H1 (cell line): ENCODE results near the gene STK32C. TPM values are rescaled to one million over a fixed set of nuclear protein-coding genes. Genes with fewer than 3 reads are reported as not detected.

Experiments used
- CTCF ChIA-PET: fragments of 300-600 bp; sonication (Branson Sonifier 250); formaldehyde crosslinking; loops from one replicate; lab custom pipeline; 2021; ENCODE audit not compliant: partially characterized antibody; lab: Charles Lee
- POLR2A ChIA-PET: fragments of 300-600 bp; sonication (Branson Sonifier 250); formaldehyde crosslinking; loops from one replicate; lab custom pipeline; 2021; ENCODE audit warnings: inconsistent platforms; ENCODE audit not compliant: partially characterized antibody; lab: Charles Lee
- DNase-seq, 2 experiments: peaks; one replicate each; pipeline versions ENCODE4 v3.0.0 to v3.0.0-alpha.2; 2010 to 2022; ENCODE audit warnings: low spot score in 2 of 2, low read depth in 1 of 2, mixed read lengths in 1 of 2
- FAIRE-seq: peaks from 2 replicates; lab custom pipeline; 2011; peaks lifted over from hg19 to GRCh38; lab: Jason Lieb, UNC
- H2AFZ ChIP-seq: 2 replicates; pipeline ENCODE4 v1.8.1; 2012; ENCODE audit warnings: low read length, inconsistent platforms
- H2AK5ac ChIP-seq: 2 replicates; pipeline ENCODE4 v1.6.1; 2013; ENCODE audit warnings: low read depth, low read length
- H2BK120ac ChIP-seq: replicated peaks from 2 replicates; pipeline ENCODE3; 2013; ENCODE audit warnings: low read depth, low read length, inconsistent platforms
- H2BK12ac ChIP-seq: 2 replicates; pipeline ENCODE4 v1.6.1; 2013; ENCODE audit warnings: low read depth, low read length
- H2BK15ac ChIP-seq: 2 replicates; pipeline ENCODE4 v1.6.1; 2013; ENCODE audit warnings: low read length
- H2BK20ac ChIP-seq: 2 replicates; pipeline ENCODE4 v1.6.1; 2013; ENCODE audit warnings: low read length
- H2BK5ac ChIP-seq: 2 replicates; pipeline ENCODE4 v1.6.1; 2013; ENCODE audit warnings: low read depth, low read length
- H3K14ac ChIP-seq: 2 replicates; pipeline ENCODE4 v1.6.1; 2013; ENCODE audit warnings: inconsistent platforms; ENCODE audit not compliant: insufficient read length
- H3K18ac ChIP-seq: 2 replicates; pipeline ENCODE4 v1.6.1; 2013; ENCODE audit warnings: low read length; ENCODE audit errors: extremely low read depth
- H3K23ac ChIP-seq: 2 replicates; pipeline ENCODE4 v1.6.1; 2013; ENCODE audit warnings: inconsistent platforms; ENCODE audit not compliant: insufficient read length
- H3K23me2 ChIP-seq: 2 replicates; pipeline ENCODE4 v1.6.1; 2013; ENCODE audit warnings: low read depth, low read length
- H3K27ac ChIP-seq: 2 replicates; pipeline ENCODE4 v1.6.1; 2011; ENCODE audit warnings: low read depth, low read length, inconsistent platforms
- H3K27me3 ChIP-seq, 4 experiments: replicated peaks in 1 of 4; 1 replicate in 1 of 4; 2 replicates in 3 of 4; pipeline versions ENCODE4 v1.6.1 to v1.8.1; 2011 to 2013; ENCODE audit warnings: low read length in 3 of 4, mild to moderate bottlenecking in 3 of 4, inconsistent platforms in 2 of 4, mixed read lengths in 2 of 4, moderate library complexity in 1 of 4; ENCODE audit not compliant: control insufficient read depth in 3 of 4, insufficient read depth in 3 of 4; ENCODE audit errors: extremely low read depth in 1 of 4
- H3K36me3 ChIP-seq, 4 experiments: 2 replicates each; pipeline versions ENCODE4 v1.6.1 to v1.8.1; 2011 to 2013; ENCODE audit warnings: mild to moderate bottlenecking in 4 of 4, low read length in 3 of 4, moderate library complexity in 2 of 4, control low read depth in 1 of 4, inconsistent platforms in 1 of 4; ENCODE audit not compliant: insufficient read depth in 4 of 4, control insufficient read depth in 2 of 4
- H3K4ac ChIP-seq: replicated peaks from 2 replicates; pipeline ENCODE3; 2013; ENCODE audit warnings: low read length, low read depth, mixed read lengths, inconsistent platforms; ENCODE audit not compliant: insufficient read length
- H3K4me1 ChIP-seq, 4 experiments: replicated peaks in 1 of 4; 1 replicate in 1 of 4; 2 replicates in 3 of 4; pipeline versions ENCODE4 v1.6.1 to v1.8.1; 2011 to 2013; ENCODE audit warnings: low read length in 3 of 4, inconsistent platforms in 2 of 4, mixed read lengths in 1 of 4; ENCODE audit not compliant: insufficient read depth in 4 of 4, control insufficient read depth in 3 of 4
- H3K4me2 ChIP-seq, 2 experiments: 2 replicates each; pipeline versions ENCODE4 v1.6.1 to v1.8.1; 2011 to 2013; ENCODE audit warnings: low read depth in 2 of 2, low read length in 2 of 2, control low read depth in 1 of 2, inconsistent platforms in 1 of 2, mild to moderate bottlenecking in 1 of 2; ENCODE audit not compliant: insufficient read depth in 1 of 2
- H3K4me3 ChIP-seq, 4 experiments: fragments of 200-600, 300-600 bp in 1 of 4; sonication (generic), shearing (Covaris generic), sonication (Bioruptor Twin) in 1 of 4; 2 replicates each; pipeline versions ENCODE4 v1.5.1 to v1.8.1; 2011 to 2016; ENCODE audit warnings: low read length in 4 of 4, low read depth in 3 of 4, control low read depth in 2 of 4, inconsistent platforms in 2 of 4, mild to moderate bottlenecking in 2 of 4, mixed read lengths in 1 of 4, moderate library complexity in 1 of 4; ENCODE audit not compliant: insufficient read depth in 2 of 4; ENCODE audit errors: extremely low read depth in 1 of 4
- H3K56ac ChIP-seq: replicated peaks from 2 replicates; pipeline ENCODE3; 2013; ENCODE audit warnings: low read depth, mild to moderate bottlenecking, mixed read lengths, low read length, inconsistent platforms; ENCODE audit not compliant: insufficient read length
- H3K79me1 ChIP-seq: 2 replicates; pipeline ENCODE4 v1.6.1; 2013; ENCODE audit warnings: low read depth, low read length, control low read depth
- H3K79me2 ChIP-seq, 2 experiments: 2 replicates each; pipeline versions ENCODE4 v1.6.1 to v1.8.1; 2012 to 2013; ENCODE audit warnings: low read length in 2 of 2, mild to moderate bottlenecking in 2 of 2, inconsistent platforms in 1 of 2; ENCODE audit not compliant: insufficient read depth in 2 of 2, control insufficient read depth in 1 of 2
- H3K9ac ChIP-seq, 4 experiments: replicated peaks in 1 of 4; 1 replicate in 1 of 4; 2 replicates in 3 of 4; pipeline versions ENCODE4 v1.6.1 to v1.8.1; 2011 to 2013; ENCODE audit warnings: low read depth in 3 of 4, low read length in 3 of 4, control low read depth in 2 of 4, mild to moderate bottlenecking in 2 of 4, moderate library complexity in 2 of 4, inconsistent platforms in 1 of 4; ENCODE audit errors: extremely low read depth in 1 of 4
- H3K9me3 ChIP-seq, 2 experiments: 2 replicates each; pipeline versions ENCODE4 v1.6.1 to v1.8.1; 2012 to 2013; ENCODE audit warnings: mild to moderate bottlenecking in 2 of 2, moderate library complexity in 2 of 2, control low read depth in 1 of 2, inconsistent platforms in 1 of 2, low read depth in 1 of 2, low read length in 1 of 2, mixed read lengths in 1 of 2; ENCODE audit not compliant: insufficient read depth in 2 of 2
- H4K20me1 ChIP-seq, 2 experiments: replicated peaks in 1 of 2; 2 replicates each; pipeline versions ENCODE3 to v1.8.1; 2011 to 2013; ENCODE audit warnings: inconsistent platforms in 2 of 2, low read length in 2 of 2, mild to moderate bottlenecking in 1 of 2; ENCODE audit not compliant: insufficient read depth in 2 of 2, control insufficient read depth in 1 of 2
- H4K5ac ChIP-seq: 2 replicates; pipeline ENCODE4 v1.6.1; 2013; ENCODE audit warnings: low read length, low read depth, mixed read lengths, inconsistent platforms; ENCODE audit not compliant: insufficient read length
- H4K8ac ChIP-seq: 2 replicates; pipeline ENCODE4 v1.8.0; 2013; ENCODE audit warnings: mild to moderate bottlenecking, moderate library complexity, low read length, inconsistent platforms; ENCODE audit not compliant: insufficient read depth; ENCODE audit errors: extremely low read depth
- H4K91ac ChIP-seq: replicated peaks from 2 replicates; pipeline ENCODE3; 2013; ENCODE audit warnings: low read length, mixed read lengths, inconsistent platforms; ENCODE audit not compliant: insufficient read length
- ATF3 ChIP-seq: IDR thresholded peaks from 2 replicates; pipeline ENCODE4 v1.6.1; 2011; ENCODE audit warnings: low read depth, mild to moderate bottlenecking, low read length; ENCODE audit not compliant: insufficient read depth
- BCL11A ChIP-seq, 2 experiments: IDR thresholded peaks; one replicate each; pipeline ENCODE4 v1.6.1; 2011; ENCODE audit warnings: low read depth in 2 of 2, low read length in 2 of 2, mild to moderate bottlenecking in 2 of 2
- BRCA1 ChIP-seq: IDR thresholded peaks from 2 replicates; pipeline ENCODE4 v1.6.1; 2012; ENCODE audit warnings: low read depth, low read length, improper control_type of control experiment
- KDM1A ChIP-seq: fragments of 200-600, 300-600 bp; sonication (generic); IDR thresholded peaks from 2 replicates; pipeline ENCODE4 v1.7.1; 2016; ENCODE audit warnings: mild to moderate bottlenecking, low read length, borderline replicate concordance
- NANOG ChIP-seq: IDR thresholded peaks from 2 replicates; pipeline ENCODE4 v1.6.1; 2011; ENCODE audit warnings: low read length, low read depth, mild to moderate bottlenecking, inconsistent platforms; ENCODE audit not compliant: insufficient read depth, poor library complexity, severe bottlenecking
- NRF1 ChIP-seq: IDR thresholded peaks from 2 replicates; pipeline ENCODE4 v1.6.1; 2011; ENCODE audit warnings: mild to moderate bottlenecking, low read depth, low read length, improper control_type of control experiment
- POLR2AphosphoS5 ChIP-seq: IDR thresholded peaks from 2 replicates; pipeline ENCODE4 v1.6.1; 2011; ENCODE audit warnings: low read depth, low read length
- POU5F1 ChIP-seq: IDR thresholded peaks from 2 replicates; pipeline ENCODE4 v1.6.1; 2011; ENCODE audit warnings: low read depth, mild to moderate bottlenecking, low read length, moderate library complexity
- RBBP5 ChIP-seq: IDR thresholded peaks from 2 replicates; pipeline ENCODE4 v1.7.1; 2012; ENCODE audit warnings: low read depth, mild to moderate bottlenecking, inconsistent platforms, low read length, moderate library complexity, borderline replicate concordance
- SIN3A ChIP-seq, 2 experiments: IDR thresholded peaks in 1 of 2; conservative IDR thresholded peaks in 1 of 2; 2 replicates each; pipeline ENCODE4 v1.6.1; 2011 to 2012; ENCODE audit warnings: low read length in 2 of 2, improper control_type of control experiment in 1 of 2, low read depth in 1 of 2, mild to moderate bottlenecking in 1 of 2
- SP2 ChIP-seq: IDR thresholded peaks from 2 replicates; pipeline ENCODE4 v1.6.1; 2012; ENCODE audit warnings: mild to moderate bottlenecking, low read length, inconsistent platforms
- TAF7 ChIP-seq: optimal IDR thresholded peaks from 2 replicates; pipeline ENCODE3; 2011; ENCODE audit warnings: low read depth, mild to moderate bottlenecking, inconsistent platforms, low read length, moderate library complexity, borderline replicate concordance
- TCF12 ChIP-seq: IDR thresholded peaks from 2 replicates; pipeline ENCODE4 v1.6.1; 2011; ENCODE audit warnings: low read depth, mild to moderate bottlenecking, low read length
- ZNF274 ChIP-seq: IDR thresholded peaks from 2 replicates; pipeline ENCODE4 v1.7.0; 2012; ENCODE audit warnings: low read length, borderline replicate concordance; ENCODE audit errors: extremely low read depth
- WGBS, 2 experiments: shearing (Covaris generic) in 1 of 2; methylation state at CpG; one replicate each; pipeline versions ENCODE4 v1.1.6 to v1.1.7; 2013 to 2015; ENCODE audit warnings: low lambda C conversion rate in 2 of 2, mixed read lengths in 2 of 2, inconsistent platforms in 1 of 2, low coverage in 1 of 2, missing lambda C conversion rate in 1 of 2; ENCODE audit not compliant: insufficient replicate concordance in 2 of 2, insufficient coverage in 1 of 2, insufficient read length in 1 of 2; ENCODE audit errors: extremely low coverage in 1 of 2, missing lambda C conversion rate in 1 of 2; 5-methylcytosine and 5-hydroxymethylcytosine counted together
- polyA plus RNA-seq, 7 experiments: library from polyadenylated mRNA; depleted of rRNA in 3 of 7; stranded (reverse) in 5 of 7; unstranded in 2 of 7; fragments of >200 nt in 5 of 7; fragments of 200-250 nt in 2 of 7; gene quantifications; 1 replicate in 5 of 7; 2 replicates in 1 of 7; 4 replicates in 1 of 7; pipeline versions ENCODE4 v1.2.1 to v1.2.3, GENCODE V29; 2011 to 2013; ENCODE audit warnings: missing spikeins in 2 of 7, mixed read lengths in 2 of 7
- total RNA-seq: library from RNA; stranded (reverse); fragmentation: NEBNext Ultra II Directional; extraction: Animal tissue kit (Norgen Biotek cat#: 25700); gene quantifications from 2 replicates; pipeline ENCODE4 v1.2.1, GENCODE V29; 2021

The STK32C gene
- total and polyA plus RNA-seq, 2 of the 8 experiments (the other 6 are each of a cell fraction or from before 2014, with no cell fraction given) = 10.6 to 15.6 TPM

- H4K20me1 ChIP-seq = no peaks in the 10 kb centered on the region
- ChIA-PET POLR2A (no interaction called here), CTCF (interaction anchor here (0.9 to 2.2 kb wide), 9 partner anchors 14 to 240 kb away, joined by 3 to 11 read pairs (median 4); no protein-coding TSS in a partner anchor)
- H3K4me1 ChIP-seq = no peaks in the 10 kb centered on the region; a peak in 1 of 7 replicates
- H3K23ac ChIP-seq = no peak overlapping the region
- no peaks in the 10 kb centered on the region for H3K79me2 ChIP-seq
- no peak overlapping the region for H3K9ac ChIP-seq
- no peak overlapping the region for H2BK12ac ChIP-seq
- H3K56ac ChIP-seq = no peak overlapping the region
- H2BK5ac ChIP-seq = no peak overlapping the region
- H3K9me3 ChIP-seq = peaks cover 21 to 22% of the 10 kb centered on the region in 2 experiments
- 85% methylated on average over 4 of the region's 9 CpGs; no CpG with 5 or more reads in 1 of the 2 experiments for WGBS, 2 experiments
- H3K27me3 ChIP-seq = no peaks in the 10 kb centered on the region
- no peak overlapping the region for H3K14ac ChIP-seq
- no peak overlapping the region for H2BK15ac ChIP-seq
- H3K79me1 ChIP-seq = no peaks in the 10 kb centered on the region; the same call in 1 of the 2 replicates
- H3K4me3 ChIP-seq = no peak overlapping the region
- H3K36me3 ChIP-seq = no peaks in the 10 kb centered on the region; a peak in 1 of 8 replicates
- no peak overlapping the region for H2AFZ ChIP-seq
- no peak overlapping the region for H4K5ac ChIP-seq
- no peak overlapping the region for H3K4me2 ChIP-seq
- no peak overlapping the region for H3K4ac ChIP-seq
- no peaks in the 10 kb centered on the region for H3K23me2 ChIP-seq
- DNase-seq = no peak
- no peak overlapping the region for H2BK120ac ChIP-seq
- H4K91ac ChIP-seq = no peak overlapping the region
- H2AK5ac ChIP-seq = no peak overlapping the region
- no peak overlapping the region for H3K18ac ChIP-seq
- no peak overlapping the region for H3K27ac ChIP-seq
- FAIRE-seq = no peak
- no peak overlapping the region for H4K8ac ChIP-seq
- no peak overlapping the region for H2BK20ac ChIP-seq
- TF ChIP-seq TAF7 (no peak), SIN3A (conservative IDR thresholded peaks at IDR 0.05 in 1 of 2, IDR thresholded peaks at IDR 0.05 in 1 of 2; ENCODE audit: low read depth in 1 of 2, low read length in 2 of 2) (no peak), NANOG (no peak), NRF1 (no peak), KDM1A (no peak), TCF12 (no peak), ZNF274 (no peak), BRCA1 (no peak), ATF3 (no peak), POU5F1 (no peak), RBBP5 (no peak), POLR2AphosphoS5 (no peak), SP2 (no peak), BCL11A (IDR thresholded peaks at IDR 0.05; ENCODE audit: low read depth in 2 of 2, low read length in 2 of 2) (no peak)
These were observed 87.7 kb downstream of the STK32C start for GRCh38 chr10:132220061-132220460.
